MCF 10A (cell line): Measurements from ENCODE around the gene CANX. TPM values are rescaled to one million over a fixed set of nuclear protein-coding genes. Genes with fewer than 3 reads are reported as not detected.

Experiments
- BruUV-seq: library from RNA; stranded (reverse); fragments of 400-500 nt; replicated peaks from 2 replicates; lab custom pipeline; 2021; lab: Mats Ljungman, UMichigan
- CTCF ChIA-PET: fragments of 300-600 bp; sonication (Branson Sonifier 250); formaldehyde crosslinking; extraction: SDS; loops from one replicate; lab custom pipeline; 2021; ENCODE audit warnings: antibody characterized with exemption, inconsistent platforms; lab: Yijun Ruan, JAX
- POLR2A ChIA-PET: fragments of 300-600, 350-650 bp; sonication (Branson Sonifier 250); formaldehyde crosslinking; extraction: SDS; loops from one replicate; lab custom pipeline; 2020; ENCODE audit warnings: antibody characterized with exemption, inconsistent platforms; lab: Yijun Ruan, JAX
- DNase-seq: peaks from one replicate; pipeline ENCODE4 v3.0.0-alpha.2; 2018; ENCODE audit not compliant: unreplicated experiment
- H3K27ac Mint-ChIP-seq: one replicate; pipeline ENCODE4 v1.8.0; 2022; ENCODE audit warnings: mild to moderate bottlenecking, low read depth, mixed read lengths; ENCODE audit not compliant: unreplicated experiment
- H3K27me3 Mint-ChIP-seq: one replicate; pipeline ENCODE4 v1.8.0; 2022; ENCODE audit warnings: mixed read lengths; ENCODE audit not compliant: insufficient read depth, unreplicated experiment
- H3K36me3 Mint-ChIP-seq: one replicate; pipeline ENCODE4 v1.8.0; 2022; ENCODE audit warnings: mild to moderate bottlenecking, moderate library complexity, mixed read lengths; ENCODE audit not compliant: insufficient read depth, unreplicated experiment
- H3K4me1 Mint-ChIP-seq: one replicate; pipeline ENCODE4 v1.8.0; 2022; ENCODE audit warnings: mixed read lengths; ENCODE audit not compliant: insufficient read depth, unreplicated experiment
- H3K4me3 Mint-ChIP-seq: one replicate; pipeline ENCODE4 v1.8.0; 2022; ENCODE audit warnings: mild to moderate bottlenecking, moderate library complexity, mixed read lengths; ENCODE audit not compliant: unreplicated experiment
- H3K9me3 Mint-ChIP-seq: one replicate; pipeline ENCODE4 v1.8.0; 2022; ENCODE audit warnings: mixed read lengths; ENCODE audit not compliant: unreplicated experiment
- CTCF ChIP-seq: fragments of 200-600 bp; IDR thresholded peaks from one replicate; pipeline ENCODE4 v1.8.0; 2022; ENCODE audit warnings: antibody characterized with exemption, mild to moderate bottlenecking; ENCODE audit not compliant: unreplicated experiment
- intact Hi-C: fragments of 100-400 bp; cut with micrococcal nuclease; formaldehyde crosslinking; loops from 2 replicates; pipeline ENCODE4 v1.14.1; 2022
- total RNA-seq: library from RNA; stranded (reverse); gene quantifications from 2 replicates; pipeline ENCODE4 v1.2.3, GENCODE V29; 2022

Gene CANX
- total RNA-seq, 1 experiment from 2014 or later, result 1,781 TPM

DNA sequence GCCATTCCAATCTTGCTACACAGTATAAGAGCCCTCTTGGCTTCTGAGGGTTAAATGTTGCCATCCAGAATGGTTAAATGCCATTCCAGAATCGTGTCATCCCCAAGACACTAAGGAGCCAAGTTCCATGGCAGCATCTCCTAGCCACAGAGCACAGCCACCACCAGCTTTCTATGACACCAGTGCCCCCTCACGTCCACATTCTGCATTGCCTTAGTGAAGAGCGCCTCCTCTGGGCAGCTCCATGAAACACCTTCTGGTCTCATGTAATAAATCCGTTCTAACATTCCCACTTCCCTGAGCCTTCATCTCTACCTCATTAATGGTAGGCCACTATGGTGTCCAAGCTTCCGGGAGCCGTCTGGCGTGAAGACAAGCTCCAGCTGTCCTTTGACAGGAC is 30.4 kb upstream of the CANX start:
- no peak overlapping the region for H3K4me3 Mint-ChIP-seq
- H3K27me3 Mint-ChIP-seq, result no peaks in the 10 kb centered on the region
- peak; percentile 54 for TF ChIP-seq CTCF
- H3K9me3 Mint-ChIP-seq, result peaks cover 6% of the 10 kb centered on the region
- ChIA-PET POLR2A (interaction anchor here (1.6 kb wide), 1 partner anchor 10 kb away, joined by 7 read pairs; no protein-coding TSS in a partner anchor), CTCF (interaction anchor here (0.5 to 2.1 kb wide), 3 partner anchors 10 to 26 kb away, joined by 3 to 10 read pairs (median 3); no protein-coding TSS in a partner anchor)
- peak; percentile 65 for DNase-seq
- no TSS peak for BruUV-seq
- peak overlapping the region; percentile 40 for H3K27ac Mint-ChIP-seq
- no peaks in the 10 kb centered on the region for H3K4me1 Mint-ChIP-seq
- peaks cover 51% of the 10 kb centered on the region for H3K36me3 Mint-ChIP-seq
- intact Hi-C loops, result no loop called here

- Mint-ChIP-seq H3K9me3 (no peaks in the 10 kb centered on the region), H3K27ac (peak overlapping the region; percentile 95), H3K4me3 (peak overlapping the region; percentile 99), H3K4me1 (peaks cover 18% of the 10 kb centered on the region), H3K27me3 (no peaks in the 10 kb centered on the region), H3K36me3 (peaks cover 24% of the 10 kb centered on the region)
- no TSS peak for BruUV-seq
- peak; percentile 97 for DNase-seq
- TF ChIP-seq CTCF, result no peak
- CTCF ChIA-PET, result interaction anchor here (1.0 to 1.5 kb wide), 3 partner anchors 9 to 39 kb away, joined by 3 to 10 read pairs (median 3); no protein-coding TSS in a partner anchor
- intact Hi-C loops, result loop anchor here (2.0 kb wide), 1 partner anchor 20 kb away; the partner anchor contains the start of gene CANX
- POLR2A ChIA-PET, result interaction anchor here (0.5 to 6.6 kb wide), 18 partner anchors 9 to 385 kb away, joined by 3 to 61 read pairs (median 7); partner anchors contain the start of genes CANX, HNRNPH1, MAML1 and MGAT4B
Measured at GRCh38 chr5:179678223-179679013, 20.3 kb upstream of the CANX start.

DNA sequence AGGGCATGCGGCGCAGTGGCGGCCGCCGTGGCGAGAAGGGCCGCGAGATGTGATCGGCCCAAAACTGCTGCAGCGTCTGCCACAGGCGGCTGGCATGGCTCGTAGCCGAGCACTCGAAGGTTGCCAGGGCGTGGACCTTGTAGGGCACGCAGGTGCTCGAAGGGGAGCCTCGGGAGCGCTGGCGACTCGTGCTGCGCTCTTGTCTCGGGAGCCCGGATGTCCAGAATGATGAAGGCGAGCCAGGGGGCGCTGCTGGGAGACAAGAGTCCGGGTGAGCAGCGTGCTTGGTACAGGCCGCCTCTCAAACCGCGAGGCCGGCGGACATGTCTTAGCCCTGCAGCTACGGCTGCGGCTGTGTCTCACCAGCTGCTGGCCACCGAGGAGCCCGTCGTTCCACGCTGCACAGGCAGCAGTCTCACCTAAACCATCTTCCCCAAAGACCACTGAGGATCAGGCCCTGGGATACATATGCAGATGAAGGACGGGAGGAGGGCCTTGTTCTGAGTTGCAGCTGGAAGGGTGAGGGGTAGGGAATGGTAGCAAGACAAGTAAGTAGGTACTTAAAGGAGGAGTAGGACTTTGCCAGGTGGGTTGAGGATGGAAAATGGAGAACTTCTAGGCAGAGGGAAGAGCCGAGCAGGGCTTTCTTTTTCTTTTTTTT is 19.6 kb upstream of the CANX start:
- no TSS peak for BruUV-seq
- ChIA-PET POLR2A (interaction anchor here (0.5 to 6.6 kb wide), 16 partner anchors 8 to 385 kb away, joined by 3 to 61 read pairs (median 7); partner anchors contain the start of genes CANX, HNRNPH1, MAML1 and MGAT4B), CTCF (interaction anchor here (1.5 kb wide), 2 partner anchors 10 to 18 kb away, joined by 8 to 10 read pairs; no protein-coding TSS in a partner anchor)
- Mint-ChIP-seq H3K4me1 (peaks cover 18% of the 10 kb centered on the region), H3K4me3 (peak overlapping the region; percentile 99), H3K27ac (no peak overlapping the region), H3K36me3 (peaks cover 24% of the 10 kb centered on the region), H3K9me3 (no peaks in the 10 kb centered on the region), H3K27me3 (no peaks in the 10 kb centered on the region)
- peak; percentile 65 for DNase-seq
- TF ChIP-seq CTCF, result no peak
- intact Hi-C loops, result loop anchor here (2.0 kb wide), 1 partner anchor 20 kb away; the partner anchor contains the start of gene CANX
